GM18867 (cell line): Measurements from ENCODE around the gene SLC35G6.
"Not testable (repeated sequence)": the region's sequence is repeated elsewhere in the genome, so short reads cannot be mapped to it uniquely, and the experiment has no call there.

ENCODE experiments used
- ATAC-seq: cut with Tn5 transposase; IDR thresholded peaks from one replicate; pipeline ENCODE4 v1.9.1; 2021; ENCODE audit warnings: mild to moderate bottlenecking, moderate library complexity; ENCODE audit not compliant: unreplicated experiment

Gene SLC35G6

GRCh38 chr17:7481275-7481674 lies at the start of gene SLC35G6:
Gene SLC35G6 (plus strand): TSS chr17:7481446. CDS start chr17:7481517, 71 bp downstream.
- ATAC-seq, result not testable (repeated sequence)

- ATAC-seq, result no peak
These were observed 49.0 kb upstream of the SLC35G6 start for GRCh38 chr17:7432296-7432695.

DNA sequence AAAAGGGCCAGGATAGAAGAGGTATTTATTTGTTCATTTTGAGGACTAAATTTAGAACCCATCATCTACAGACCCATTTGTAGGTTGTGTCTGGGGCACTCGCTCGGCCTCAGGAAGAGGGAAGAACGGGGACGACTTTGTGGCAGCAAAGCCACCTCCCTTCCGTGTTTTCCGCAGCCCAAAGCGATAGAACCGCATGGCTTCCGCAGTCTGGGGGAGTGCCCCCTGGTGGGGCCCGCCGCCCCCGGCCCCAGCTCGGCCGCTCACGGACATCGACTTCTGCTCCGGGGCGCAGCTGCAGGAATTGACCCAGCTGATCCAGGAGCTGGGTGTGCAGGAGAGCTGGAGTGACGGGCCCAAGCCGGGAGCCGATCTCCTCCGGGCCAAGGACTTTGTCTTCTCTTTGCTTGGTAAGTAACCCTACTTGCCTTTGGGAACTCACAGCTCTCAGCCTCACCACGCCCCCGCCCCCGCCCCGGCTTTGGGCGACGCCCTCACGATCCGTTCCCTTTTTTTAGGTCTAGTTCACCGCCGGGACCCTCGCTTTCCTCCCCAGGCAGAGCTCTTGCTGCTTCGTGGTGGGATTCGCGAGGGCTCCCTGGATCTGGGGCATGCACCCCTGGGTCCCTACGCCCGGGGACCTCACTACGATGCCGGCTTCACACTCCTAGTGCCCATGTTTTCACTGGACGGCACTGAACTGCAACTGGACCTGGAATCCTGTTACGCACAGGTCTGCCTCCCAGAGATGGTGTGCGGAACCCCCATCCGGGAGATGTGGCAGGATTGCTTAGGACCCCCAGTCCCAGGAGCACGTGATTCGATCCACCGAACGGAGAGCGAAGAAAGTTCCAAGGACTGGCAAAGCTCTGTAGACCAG lies 45.3 kb upstream of the SLC35G6 start:
- peak; percentile 23 for ATAC-seq

DNA sequence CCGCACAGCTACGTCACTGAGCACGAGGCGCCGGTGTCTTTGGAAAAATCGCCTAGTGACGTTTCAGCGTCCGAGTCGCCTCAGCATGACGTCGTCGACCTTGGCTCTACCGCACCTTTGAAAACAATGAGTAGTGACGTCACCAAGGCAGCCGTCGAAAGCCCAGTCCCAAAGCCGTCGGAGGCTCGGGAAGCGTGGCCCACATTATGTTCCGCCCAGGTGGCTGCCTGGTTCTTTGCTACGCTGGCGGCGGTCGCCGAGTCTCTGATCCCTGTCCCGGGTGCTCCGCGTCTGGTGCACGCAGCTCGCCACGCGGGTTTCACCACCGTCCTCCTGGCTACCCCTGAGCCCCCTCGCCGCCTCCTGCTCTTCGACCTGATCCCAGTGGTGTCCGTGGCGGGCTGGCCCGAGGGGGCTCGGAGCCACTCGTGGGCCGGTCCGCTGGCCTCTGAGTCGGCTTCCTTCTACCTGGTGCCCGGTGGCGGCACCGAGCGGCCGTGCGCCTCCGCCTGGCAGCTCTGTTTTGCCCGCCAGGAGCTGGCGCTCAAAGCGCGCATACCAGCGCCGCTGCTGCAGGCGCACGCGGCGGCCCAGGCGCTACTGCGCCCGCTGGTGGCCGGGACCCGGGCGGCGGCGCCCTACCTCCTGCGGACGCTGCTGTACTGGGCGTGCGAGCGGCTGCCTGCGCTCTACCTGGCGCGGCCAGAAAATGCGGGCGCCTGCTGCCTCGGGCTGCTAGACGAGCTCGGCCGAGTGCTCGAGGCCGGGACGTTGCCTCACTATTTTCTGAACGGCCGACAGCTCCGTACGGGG lies 44.5 kb upstream of the SLC35G6 start:
- no peak for ATAC-seq

DNA sequence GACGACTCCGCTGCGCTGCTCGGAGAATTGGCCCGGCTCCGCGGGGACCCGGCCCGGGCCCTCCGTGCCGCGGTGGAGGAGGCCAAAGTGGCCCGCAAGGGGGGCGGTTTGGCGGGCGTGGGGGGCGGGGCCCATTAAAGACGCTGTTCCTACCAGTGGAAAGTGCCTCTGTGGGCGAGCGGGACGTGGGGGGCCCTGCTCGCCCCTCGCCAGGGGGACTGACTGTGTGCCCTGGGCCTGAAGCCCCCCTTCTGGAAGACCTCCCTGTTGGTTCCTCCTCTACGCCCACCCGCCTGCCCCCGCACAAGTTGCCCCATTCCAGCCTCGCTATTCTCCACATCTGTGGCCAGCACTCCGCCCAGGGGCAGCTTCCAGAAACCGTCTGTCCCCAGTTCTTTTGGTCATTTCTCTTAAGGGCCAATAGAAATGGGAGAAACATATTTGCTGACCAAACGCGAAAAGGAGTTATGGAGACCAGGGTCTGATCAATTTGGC lies 43.8 kb upstream of the SLC35G6 start:
- ATAC-seq, result no peak

DNA sequence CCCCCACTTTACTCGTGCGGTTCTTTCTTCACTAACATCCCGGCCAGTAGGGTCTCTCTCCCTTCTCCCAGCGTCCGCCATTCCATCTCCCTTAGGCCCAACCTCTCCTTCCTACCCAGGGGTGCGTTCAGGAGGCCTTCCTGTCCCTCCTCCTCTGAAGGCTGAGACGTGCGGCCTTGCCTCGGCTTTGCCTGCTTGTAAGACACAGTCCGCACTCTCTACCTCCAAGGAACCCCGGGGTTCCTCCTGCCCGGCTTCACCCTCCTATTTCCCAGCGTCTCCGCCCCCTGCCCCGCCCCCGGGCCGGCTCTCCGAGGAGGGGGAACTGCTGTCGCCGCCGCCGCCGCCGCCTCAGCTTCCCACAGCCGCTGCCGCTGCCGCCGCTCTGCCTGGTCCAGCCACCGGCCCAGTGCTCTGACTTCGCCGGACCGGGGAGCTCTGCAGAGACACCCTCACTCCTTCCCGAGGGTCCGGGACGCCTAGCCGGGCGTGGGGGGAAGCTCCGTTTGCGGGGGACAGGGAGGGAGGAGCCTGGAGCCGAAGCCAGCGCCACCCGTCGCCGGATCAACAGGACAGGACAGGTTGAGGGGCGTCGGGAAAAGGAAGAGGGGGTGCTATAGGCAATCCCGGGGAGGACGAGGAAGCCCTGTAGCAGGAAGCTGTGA lies 43.2 kb upstream of the SLC35G6 start:
- ATAC-seq, result no peak

- no peak for ATAC-seq
These were observed 42.4 kb upstream of the SLC35G6 start for GRCh38 chr17:7438656-7439460.

DNA sequence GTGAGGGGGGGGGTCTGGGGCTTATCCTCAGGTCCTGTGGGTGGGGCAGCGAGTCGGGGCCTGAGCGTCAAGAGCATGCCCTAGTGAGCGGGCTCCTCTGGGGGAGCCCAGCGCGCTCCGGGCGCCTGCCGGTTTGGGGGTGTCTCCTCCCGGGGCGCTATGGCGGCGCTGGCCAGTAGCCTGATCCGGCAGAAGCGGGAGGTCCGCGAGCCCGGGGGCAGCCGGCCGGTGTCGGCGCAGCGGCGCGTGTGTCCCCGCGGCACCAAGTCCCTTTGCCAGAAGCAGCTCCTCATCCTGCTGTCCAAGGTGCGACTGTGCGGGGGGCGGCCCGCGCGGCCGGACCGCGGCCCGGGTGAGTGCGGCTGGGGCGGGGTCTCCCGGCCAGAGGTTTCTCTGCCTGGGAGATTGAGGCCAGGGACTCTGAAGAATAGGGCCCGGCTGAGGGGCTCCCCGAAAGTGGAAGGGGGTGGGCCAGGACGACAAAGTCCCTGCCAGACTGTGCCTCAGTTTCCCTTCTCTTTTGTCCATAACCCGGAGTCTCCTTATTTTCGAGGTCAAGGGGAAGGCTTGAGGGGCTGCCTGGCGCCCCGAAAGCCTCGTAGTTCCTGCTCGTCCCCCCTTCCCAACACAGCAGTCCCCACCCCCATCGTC lies 41.7 kb upstream of the SLC35G6 start, which contains the start of gene FGF11:
TSS of gene FGF11 (plus strand) at position 51 of the 651 bp plus-strand sequence. CDS start at position 160, 109 bp downstream.
- ATAC-seq, result no peak

DNA sequence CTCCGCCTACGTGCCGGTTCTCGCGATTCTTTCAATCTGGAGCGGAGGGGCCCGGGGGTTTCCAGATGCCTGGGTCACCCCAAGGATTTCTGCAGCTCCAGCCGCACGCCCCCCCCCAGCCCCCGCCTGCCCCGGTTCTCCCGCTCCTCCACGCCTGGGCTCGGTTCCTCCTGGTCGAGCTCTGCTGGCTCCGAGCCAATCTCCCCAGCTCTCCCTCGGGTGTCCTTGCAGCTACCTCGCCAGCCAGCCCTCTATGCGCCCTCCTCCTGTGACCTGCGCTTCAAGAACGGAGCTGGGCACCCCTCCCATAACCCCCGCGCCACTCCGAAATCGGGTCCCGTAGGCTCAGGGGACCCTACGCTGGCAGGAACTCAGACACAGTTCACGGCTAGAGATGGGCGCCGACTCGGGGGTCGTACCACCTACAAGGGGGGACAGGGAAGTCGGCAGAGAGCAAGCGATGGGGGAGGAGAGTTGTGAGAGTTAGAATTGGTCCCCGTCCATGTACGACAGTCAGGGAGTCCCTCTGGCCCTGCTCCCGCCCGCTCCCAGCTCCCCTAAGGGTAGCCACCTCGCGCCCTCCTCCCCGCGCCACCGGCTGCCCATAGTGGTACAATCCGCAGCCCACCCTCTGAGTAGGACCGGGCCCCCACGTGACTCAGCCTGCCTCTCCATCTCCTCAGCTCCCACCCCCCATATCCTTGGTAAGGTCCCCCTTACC lies 41.0 kb upstream of the SLC35G6 start:
- ATAC-seq, result no peak

- no peak for ATAC-seq
These were observed 40.4 kb upstream of the SLC35G6 start for GRCh38 chr17:7440834-7441195.

DNA sequence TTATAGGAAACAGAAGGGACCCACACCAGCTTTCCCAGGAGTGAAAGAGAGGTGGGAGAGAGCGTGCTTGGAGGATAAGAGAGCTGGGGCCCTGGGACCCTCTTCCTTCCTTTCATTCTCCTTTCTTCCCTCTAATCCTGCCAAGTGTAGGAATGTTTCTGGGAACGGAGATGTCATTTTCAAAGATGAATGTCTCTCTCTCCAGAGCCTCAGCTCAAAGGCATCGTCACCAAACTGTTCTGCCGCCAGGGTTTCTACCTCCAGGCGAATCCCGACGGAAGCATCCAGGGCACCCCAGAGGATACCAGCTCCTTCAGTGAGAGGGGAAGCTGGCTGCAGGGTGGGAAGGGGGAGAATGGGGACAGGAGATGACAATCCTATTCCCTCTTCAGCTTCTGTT lies 40.0 kb upstream of the SLC35G6 start:
- ATAC-seq, result no peak

- ATAC-seq, result no peak
These were observed 39.1 kb upstream of the SLC35G6 start for GRCh38 chr17:7442142-7442541.

- no peak for ATAC-seq
These were observed 37.5 kb upstream of the SLC35G6 start for GRCh38 chr17:7443499-7444485.

GRCh38 chr17:7444682-7445618 lies 36.3 kb upstream of the SLC35G6 start, which contains the start of gene CHRNB1:
Gene CHRNB1 (plus strand): TSS chr17:7445061. CDS start chr17:7445128, 67 bp downstream.
- no peak for ATAC-seq

GRCh38 chr17:7445619-7445968 lies 35.7 kb upstream of the SLC35G6 start:
- no peak for ATAC-seq

- no peak for ATAC-seq
These were observed 32.8 kb upstream of the SLC35G6 start for GRCh38 chr17:7448461-7448860.
